Stimulated activated memory B cell treated with anti-CD40 and anti-IgM and Interleukin-4, amounts not matched to agents 10 μg/mL and 1 μg/mL and 100 μg/mL, for 72 hours (primary cell): ENCODE data around the gene FBXL17.

Source experiments
- ATAC-seq: fragments of 150-1000 bp; cut with Tn5 transposase; 2 replicates; pipeline ENCODE4 v1.10.0; 2021
- H3K27ac Mint-ChIP-seq: one replicate; pipeline ENCODE4 v1.8.0; 2022; ENCODE audit warnings: mild to moderate bottlenecking, mixed read lengths
- H3K27me3 Mint-ChIP-seq: one replicate; pipeline ENCODE4 v1.8.0; 2022; ENCODE audit warnings: mixed read lengths
- H3K36me3 Mint-ChIP-seq: one replicate; pipeline ENCODE4 v1.8.0; 2022; ENCODE audit warnings: mixed read lengths
- H3K4me1 Mint-ChIP-seq: one replicate; pipeline ENCODE4 v1.8.0; 2022; ENCODE audit warnings: mixed read lengths
- H3K4me3 Mint-ChIP-seq: one replicate; pipeline ENCODE4 v1.8.0; 2022; ENCODE audit warnings: mild to moderate bottlenecking, moderate library complexity, mixed read lengths
- H3K9me3 Mint-ChIP-seq: one replicate; pipeline ENCODE4 v1.8.0; 2022; ENCODE audit warnings: mixed read lengths

The FBXL17 gene

GRCh38 chr5:108101130-108101529, 280.8 kb downstream of the FBXL17 start:
- no peak overlapping the region for H3K4me3 Mint-ChIP-seq
- H3K36me3 Mint-ChIP-seq: peaks cover 17% of the 10 kb centered on the region
- no peak overlapping the region for H3K27ac Mint-ChIP-seq
- ATAC-seq: no peak
- no peaks in the 10 kb centered on the region for H3K9me3 Mint-ChIP-seq
- no peaks in the 10 kb centered on the region for H3K4me1 Mint-ChIP-seq
- H3K27me3 Mint-ChIP-seq: no peaks in the 10 kb centered on the region

GRCh38 chr5:108094800-108095199, 287.1 kb downstream of the FBXL17 start:
- no peaks in the 10 kb centered on the region for H3K27me3 Mint-ChIP-seq
- no peak overlapping the region for H3K27ac Mint-ChIP-seq

GRCh38 chr5:108093186-108093585, 288.7 kb downstream of the FBXL17 start:
- no peaks in the 10 kb centered on the region for H3K4me1 Mint-ChIP-seq
- H3K27me3 Mint-ChIP-seq: no peaks in the 10 kb centered on the region
- no peak overlapping the region for H3K4me3 Mint-ChIP-seq
- H3K9me3 Mint-ChIP-seq: no peaks in the 10 kb centered on the region
- H3K36me3 Mint-ChIP-seq: peaks cover 15% of the 10 kb centered on the region
- no peak overlapping the region for H3K27ac Mint-ChIP-seq
- ATAC-seq: no peak

More at GRCh38 chr5:108094800-108095199, 287.1 kb downstream of the FBXL17 start:
- ATAC-seq: no peak
- no peaks in the 10 kb centered on the region for H3K4me1 Mint-ChIP-seq
- H3K9me3 Mint-ChIP-seq: no peaks in the 10 kb centered on the region
- H3K36me3 Mint-ChIP-seq: peaks cover 6% of the 10 kb centered on the region
- H3K4me3 Mint-ChIP-seq: no peak overlapping the region

DNA sequence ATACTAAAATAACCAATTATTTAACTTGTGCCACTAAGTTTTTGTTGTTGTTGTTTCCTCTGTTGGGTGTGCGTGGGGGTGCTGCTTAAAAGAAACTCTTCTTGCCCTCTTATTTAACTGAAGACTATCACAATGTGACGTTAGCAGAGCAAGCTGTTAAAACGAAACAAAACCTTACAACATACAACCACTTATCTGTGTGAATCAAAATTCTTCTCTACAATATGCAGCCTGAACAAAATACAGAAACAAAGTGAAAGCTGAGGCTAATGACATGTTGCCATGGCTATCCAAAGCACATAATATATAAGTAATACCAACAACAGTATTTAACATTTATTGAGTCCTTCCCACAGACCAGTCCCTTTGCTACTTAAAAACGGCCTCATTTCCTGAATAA, 291.0 kb downstream of the FBXL17 start:
- no peaks in the 10 kb centered on the region for H3K27me3 Mint-ChIP-seq
- H3K27ac Mint-ChIP-seq: no peak overlapping the region
- no peak for ATAC-seq
- no peaks in the 10 kb centered on the region for H3K9me3 Mint-ChIP-seq
- peaks cover 27% of the 10 kb centered on the region for H3K36me3 Mint-ChIP-seq
- H3K4me1 Mint-ChIP-seq: peaks cover 2% of the 10 kb centered on the region
- H3K4me3 Mint-ChIP-seq: no peak overlapping the region

DNA sequence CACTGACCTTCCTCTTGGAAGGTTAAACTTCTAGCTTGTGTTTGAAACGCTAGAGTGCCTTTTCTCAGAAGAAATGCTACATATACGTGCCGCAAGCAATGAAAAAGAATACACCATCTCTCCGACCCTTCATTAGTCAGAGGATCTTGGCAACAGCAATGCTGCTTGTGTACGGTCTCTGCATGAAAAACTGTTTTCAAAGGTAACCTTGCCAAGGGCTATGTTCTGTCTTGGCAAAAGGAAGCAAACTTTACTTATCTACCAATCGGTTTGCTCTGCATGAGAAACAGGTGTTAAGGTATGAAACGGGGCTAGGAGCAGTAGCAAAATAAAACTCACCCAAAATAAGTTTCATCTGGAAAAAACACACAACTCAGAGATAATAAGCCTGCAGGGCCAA, 297.8 kb downstream of the FBXL17 start:
- no peak for ATAC-seq
- no peak overlapping the region for H3K27ac Mint-ChIP-seq
- H3K36me3 Mint-ChIP-seq: peaks cover 33% of the 10 kb centered on the region
- H3K9me3 Mint-ChIP-seq: no peaks in the 10 kb centered on the region
- no peaks in the 10 kb centered on the region for H3K27me3 Mint-ChIP-seq
- peaks cover 6% of the 10 kb centered on the region for H3K4me1 Mint-ChIP-seq
- H3K4me3 Mint-ChIP-seq: no peak overlapping the region

- Mint-ChIP-seq H3K4me1 (peaks cover 6% of the 10 kb centered on the region), H3K4me3 (no peak overlapping the region), H3K27ac (no peak overlapping the region), H3K9me3 (no peaks in the 10 kb centered on the region), H3K36me3 (peaks cover 29% of the 10 kb centered on the region), H3K27me3 (no peaks in the 10 kb centered on the region)
- ATAC-seq: no peak
Measured at GRCh38 chr5:108083232-108083631, 298.7 kb downstream of the FBXL17 start.

- ATAC-seq: no peak
- H3K27me3 Mint-ChIP-seq: no peaks in the 10 kb centered on the region
- H3K9me3 Mint-ChIP-seq: no peaks in the 10 kb centered on the region
- H3K27ac Mint-ChIP-seq: no peak overlapping the region
- H3K36me3 Mint-ChIP-seq: peaks cover 19% of the 10 kb centered on the region
- H3K4me1 Mint-ChIP-seq: peaks cover 6% of the 10 kb centered on the region
- no peak overlapping the region for H3K4me3 Mint-ChIP-seq
Measured at GRCh38 chr5:108081707-108082106, 300.2 kb downstream of the FBXL17 start.

DNA sequence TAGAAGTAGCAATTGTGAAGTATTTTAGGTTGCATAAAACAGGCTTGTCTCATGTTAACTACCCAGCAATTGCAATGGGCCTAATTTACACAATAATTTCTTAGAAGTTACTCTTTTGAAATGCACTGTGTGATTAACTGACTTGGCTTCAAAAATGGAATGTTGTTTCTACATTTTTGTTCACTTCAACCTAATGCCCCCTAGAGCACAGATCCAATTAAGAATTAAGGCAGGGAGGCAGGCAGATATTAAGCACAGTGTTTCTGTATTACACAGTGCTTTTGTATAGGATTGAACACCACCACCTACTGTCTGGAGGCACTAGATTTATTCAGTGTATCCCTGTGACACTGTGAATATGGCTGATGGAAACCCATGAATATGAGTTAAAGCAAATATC, 302.1 kb downstream of the FBXL17 start:
- peaks cover 17% of the 10 kb centered on the region for H3K36me3 Mint-ChIP-seq
- no peak for ATAC-seq
- H3K4me3 Mint-ChIP-seq: no peak overlapping the region
- H3K27me3 Mint-ChIP-seq: no peaks in the 10 kb centered on the region
- H3K4me1 Mint-ChIP-seq: no peaks in the 10 kb centered on the region
- H3K9me3 Mint-ChIP-seq: no peaks in the 10 kb centered on the region
- no peak overlapping the region for H3K27ac Mint-ChIP-seq

- H3K27me3 Mint-ChIP-seq: no peaks in the 10 kb centered on the region
- ATAC-seq: no peak
- H3K27ac Mint-ChIP-seq: no peak overlapping the region
- H3K9me3 Mint-ChIP-seq: peaks cover 4% of the 10 kb centered on the region
- H3K36me3 Mint-ChIP-seq: peaks cover 25% of the 10 kb centered on the region
- H3K4me3 Mint-ChIP-seq: no peak overlapping the region
- no peaks in the 10 kb centered on the region for H3K4me1 Mint-ChIP-seq
Measured at GRCh38 chr5:108078882-108079281, 303.0 kb downstream of the FBXL17 start.

GRCh38 chr5:108078345-108078744, 303.6 kb downstream of the FBXL17 start:
- H3K4me3 Mint-ChIP-seq: no peak overlapping the region
- H3K27me3 Mint-ChIP-seq: no peaks in the 10 kb centered on the region
- peaks cover 8% of the 10 kb centered on the region for H3K9me3 Mint-ChIP-seq
- H3K4me1 Mint-ChIP-seq: no peaks in the 10 kb centered on the region
- no peak overlapping the region for H3K27ac Mint-ChIP-seq
- peaks cover 30% of the 10 kb centered on the region for H3K36me3 Mint-ChIP-seq
- ATAC-seq: no peak

- H3K36me3 Mint-ChIP-seq: peaks cover 37% of the 10 kb centered on the region
- no peak overlapping the region for H3K27ac Mint-ChIP-seq
- peaks cover 8% of the 10 kb centered on the region for H3K9me3 Mint-ChIP-seq
- ATAC-seq: no peak
- no peaks in the 10 kb centered on the region for H3K27me3 Mint-ChIP-seq
- no peak overlapping the region for H3K4me3 Mint-ChIP-seq
- H3K4me1 Mint-ChIP-seq: no peaks in the 10 kb centered on the region
Measured at GRCh38 chr5:108074626-108075025, 307.3 kb downstream of the FBXL17 start.

GRCh38 chr5:108064302-108064701, 317.6 kb downstream of the FBXL17 start:
- no peak for ATAC-seq
- Mint-ChIP-seq H3K27me3 (no peaks in the 10 kb centered on the region), H3K36me3 (no peaks in the 10 kb centered on the region), H3K27ac (no peak overlapping the region), H3K4me3 (no peak overlapping the region), H3K9me3 (no peaks in the 10 kb centered on the region), H3K4me1 (no peaks in the 10 kb centered on the region)

GRCh38 chr5:108061941-108062340, 320.0 kb downstream of the FBXL17 start:
- no peaks in the 10 kb centered on the region for H3K4me1 Mint-ChIP-seq
- no peaks in the 10 kb centered on the region for H3K9me3 Mint-ChIP-seq
- H3K4me3 Mint-ChIP-seq: no peak overlapping the region
- ATAC-seq: no peak
- H3K27me3 Mint-ChIP-seq: no peaks in the 10 kb centered on the region
- no peaks in the 10 kb centered on the region for H3K36me3 Mint-ChIP-seq
- H3K27ac Mint-ChIP-seq: no peak overlapping the region

GRCh38 chr5:108060340-108060739, 321.6 kb downstream of the FBXL17 start:
- Mint-ChIP-seq H3K9me3 (no peaks in the 10 kb centered on the region), H3K27ac (no peak overlapping the region), H3K27me3 (no peaks in the 10 kb centered on the region), H3K36me3 (no peaks in the 10 kb centered on the region), H3K4me1 (no peaks in the 10 kb centered on the region), H3K4me3 (no peak overlapping the region)
- ATAC-seq: no peak

- no peaks in the 10 kb centered on the region for H3K4me1 Mint-ChIP-seq
Measured at GRCh38 chr5:108059334-108059733, 322.6 kb downstream of the FBXL17 start.

GRCh38 chr5:108054349-108054748, 327.5 kb downstream of the FBXL17 start:
- ATAC-seq: no peak
- Mint-ChIP-seq H3K27ac (no peak overlapping the region), H3K36me3 (peaks cover 56% of the 10 kb centered on the region), H3K4me3 (no peak overlapping the region), H3K9me3 (peaks cover 15% of the 10 kb centered on the region), H3K4me1 (peaks cover 5% of the 10 kb centered on the region), H3K27me3 (no peaks in the 10 kb centered on the region)

More at GRCh38 chr5:108059334-108059733, 322.6 kb downstream of the FBXL17 start:
- Mint-ChIP-seq H3K27me3 (no peaks in the 10 kb centered on the region), H3K4me3 (no peak overlapping the region), H3K9me3 (no peaks in the 10 kb centered on the region), H3K36me3 (peaks cover 7% of the 10 kb centered on the region), H3K27ac (no peak overlapping the region)
- no peak for ATAC-seq
